Central memory CD4-positive, alpha-beta T cell (primary cell): ENCODE data around the gene FGGY.

ENCODE experiments used
- DNase-seq: peaks from one replicate; pipeline ENCODE4 v3.0.0; 2022

FGGY gene

GRCh38 chr1:59804301-59804700, 507.4 kb downstream of the FGGY start:
- DNase-seq = no peak

GRCh38 chr1:59805554-59805953, 508.7 kb downstream of the FGGY start:
- no peak for DNase-seq
